Endothelial cell of umbilical vein (primary cell): ENCODE results near the gene HOXB2.

Source experiments
- EZH2 ChIP-seq: IDR thresholded peaks from 2 replicates; pipeline ENCODE4 v1.6.1; 2012; ENCODE audit warnings: borderline replicate concordance, low read depth, mild to moderate bottlenecking, moderate library complexity, low read length, inconsistent platforms; ENCODE audit not compliant: severe bottlenecking
- JUN ChIP-seq: IDR thresholded peaks from 2 replicates; pipeline ENCODE4 v1.6.1; 2011; ENCODE audit warnings: borderline replicate concordance, low read depth; ENCODE audit not compliant: insufficient read length, insufficient read depth
- MAX ChIP-seq: IDR thresholded peaks from 2 replicates; pipeline ENCODE4 v1.6.1; 2011; ENCODE audit not compliant: insufficient read depth, insufficient read length
- MYC ChIP-seq: IDR thresholded peaks from one replicate; pipeline ENCODE4 v1.6.1; 2011; ENCODE audit warnings: mild to moderate bottlenecking, low read depth, low read length
- POLR2A ChIP-seq: IDR thresholded peaks from 2 replicates; pipeline ENCODE4 v1.6.1; 2012; ENCODE audit warnings: low read depth, mild to moderate bottlenecking, control low read depth, low read length
- POLR2AphosphoS5 ChIP-seq: IDR thresholded peaks from 2 replicates; pipeline ENCODE4 v1.6.1; 2012; ENCODE audit warnings: low read depth, mild to moderate bottlenecking, control low read depth, low read length, moderate library complexity; ENCODE audit not compliant: insufficient read depth
- TF ChIP-seq, protein P1 (sequence below), 2 donors: IDR thresholded peaks; 1 replicate in 1 of 2; 2 replicates in 1 of 2; pipeline ENCODE4 v1.5.1; 2011; ENCODE audit warnings: low read length in 2 of 2, mild to moderate bottlenecking in 2 of 2, moderate library complexity in 2 of 2, control low read depth in 1 of 2, inconsistent platforms in 1 of 2, low read depth in 1 of 2; ENCODE audit not compliant: insufficient read depth in 1 of 2; ENCODE audit errors: extremely low read depth in 1 of 2

GRCh38 chr17:48546924-48547807 is 2.3 kb upstream of the HOXB2 start:
- TF ChIP-seq JUN (no peak), POLR2A (no peak), MYC (no peak), POLR2AphosphoS5 (no peak), EZH2 (no peak), MAX (no peak)
- TF ChIP-seq, protein P1, sequence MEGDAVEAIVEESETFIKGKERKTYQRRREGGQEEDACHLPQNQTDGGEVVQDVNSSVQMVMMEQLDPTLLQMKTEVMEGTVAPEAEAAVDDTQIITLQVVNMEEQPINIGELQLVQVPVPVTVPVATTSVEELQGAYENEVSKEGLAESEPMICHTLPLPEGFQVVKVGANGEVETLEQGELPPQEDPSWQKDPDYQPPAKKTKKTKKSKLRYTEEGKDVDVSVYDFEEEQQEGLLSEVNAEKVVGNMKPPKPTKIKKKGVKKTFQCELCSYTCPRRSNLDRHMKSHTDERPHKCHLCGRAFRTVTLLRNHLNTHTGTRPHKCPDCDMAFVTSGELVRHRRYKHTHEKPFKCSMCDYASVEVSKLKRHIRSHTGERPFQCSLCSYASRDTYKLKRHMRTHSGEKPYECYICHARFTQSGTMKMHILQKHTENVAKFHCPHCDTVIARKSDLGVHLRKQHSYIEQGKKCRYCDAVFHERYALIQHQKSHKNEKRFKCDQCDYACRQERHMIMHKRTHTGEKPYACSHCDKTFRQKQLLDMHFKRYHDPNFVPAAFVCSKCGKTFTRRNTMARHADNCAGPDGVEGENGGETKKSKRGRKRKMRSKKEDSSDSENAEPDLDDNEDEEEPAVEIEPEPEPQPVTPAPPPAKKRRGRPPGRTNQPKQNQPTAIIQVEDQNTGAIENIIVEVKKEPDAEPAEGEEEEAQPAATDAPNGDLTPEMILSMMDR (IDR thresholded peaks at IDR 0.05; ENCODE audit: extremely low read depth in 1 of 2, insufficient read depth in 1 of 2, low read depth in 1 of 2, low read length in 2 of 2): no peak
